Amniotic stem cell (primary cell): ENCODE measurements around the gene MYOM1.
"Not testable (repeated sequence)": the region's sequence is repeated elsewhere in the genome, so short reads cannot be mapped to it uniquely, and the experiment has no call there.

ENCODE experiments used
- DNase-seq: peaks from one replicate; lab custom pipeline; 2025; lab: John Stamatoyannopoulos, UW

The MYOM1 gene

GRCh38 chr18:3086871-3087270, 132.9 kb downstream of the MYOM1 start:
- DNase-seq = no peak

- no peak for DNase-seq
Measured at GRCh38 chr18:3085612-3086011, 134.2 kb downstream of the MYOM1 start.

GRCh38 chr18:3084206-3084605, 135.6 kb downstream of the MYOM1 start:
- no peak for DNase-seq

- DNase-seq = no peak
Measured at GRCh38 chr18:3083766-3084165, 136.0 kb downstream of the MYOM1 start.

GRCh38 chr18:3081584-3081991, 138.2 kb downstream of the MYOM1 start:
- DNase-seq = no peak

- DNase-seq = no peak
Measured at GRCh38 chr18:3079653-3080052, 140.1 kb downstream of the MYOM1 start.

GRCh38 chr18:3075491-3075890, 144.3 kb downstream of the MYOM1 start:
- DNase-seq = no peak

GRCh38 chr18:3074087-3074486, 145.7 kb downstream of the MYOM1 start:
- DNase-seq = no peak

GRCh38 chr18:3073353-3073752, 146.4 kb downstream of the MYOM1 start:
- DNase-seq = not testable (repeated sequence)

- no peak for DNase-seq
Measured at GRCh38 chr18:3071676-3072075, 148.1 kb downstream of the MYOM1 start.

GRCh38 chr18:3069671-3070433, 149.9 kb downstream of the MYOM1 start:
- DNase-seq = no peak

GRCh38 chr18:3067722-3068121, 152.0 kb downstream of the MYOM1 start:
- DNase-seq = no peak

- DNase-seq = no peak
Measured at GRCh38 chr18:3067165-3067661, 152.6 kb downstream of the MYOM1 start.

GRCh38 chr18:3066341-3067110, 153.2 kb downstream of the MYOM1 start:
- DNase-seq = no peak

- DNase-seq = not testable (repeated sequence)
Measured at GRCh38 chr18:3063766-3064165, 156.0 kb downstream of the MYOM1 start.

- DNase-seq = no peak
Measured at GRCh38 chr18:3062798-3063680, 156.7 kb downstream of the MYOM1 start.

- DNase-seq = no peak
Measured at GRCh38 chr18:3061581-3062312, 158.0 kb downstream of the MYOM1 start.

- no peak for DNase-seq
Measured at GRCh38 chr18:3060667-3061580, 158.8 kb downstream of the MYOM1 start.

GRCh38 chr18:3059272-3059671, 160.5 kb downstream of the MYOM1 start:
- DNase-seq = no peak
